Measurements from ENCODE around the gene UGT3A2. TPM values are rescaled to one million over a fixed set of nuclear protein-coding genes. Genes with fewer than 3 reads are reported as not detected.

The UGT3A2 gene
- total RNA-seq, 1 experiment from 2014 or later = 13.7 TPM

GRCh38 chr5:36058776-36059175 is 7.9 kb downstream of the UGT3A2 start:
- Mint-ChIP-seq H3K36me3 (ENCODE audit: insufficient read depth in 1 of 3, low read depth in 3 of 3) (peaks cover 9 to 15% (median 15%) of the 10 kb centered on the region in 3 experiments; a peak in 5 of 7 replicates), H3K27me3 (ENCODE audit: low read depth) (no peaks in the 10 kb centered on the region), H3K4me1 (no peaks in the 10 kb centered on the region), H3K27ac (no peak overlapping the region), H3K4me3 (no peak overlapping the region), H3K9me3 (peaks cover 0 to 2% of the 10 kb centered on the region in 2 experiments; a peak in 2 of 5 replicates)
- H3K4me2 ChIP-seq (ENCODE audit: insufficient read depth, insufficient read length, low read length) = no peak overlapping the region
- no peak overlapping the region for H2BK20ac ChIP-seq (ENCODE audit: low read depth, low read length, poor library complexity, severe bottlenecking)
- no peak overlapping the region for H4K5ac ChIP-seq (ENCODE audit: insufficient read length, low read depth, low read length)
- no peak overlapping the region for H4K8ac ChIP-seq (replicated peaks; ENCODE audit: insufficient read length, low read depth, low read length)
- TF ChIP-seq CTCF (conservative IDR thresholded peaks at IDR 0.05) = no peak
- H3K9ac ChIP-seq (ENCODE audit: extremely low read depth, insufficient read length, low read length) = no peak overlapping the region
- H4K20me1 ChIP-seq (ENCODE audit: control insufficient read depth, insufficient read depth, insufficient read length) = no peaks in the 10 kb centered on the region
- no peak overlapping the region for H3T11ph ChIP-seq (ENCODE audit: low read length)
- no peaks in the 10 kb centered on the region for H3K79me1 ChIP-seq (ENCODE audit: insufficient read depth, low read depth, low read length, poor library complexity, severe bottlenecking)
- H2BK12ac ChIP-seq (ENCODE audit: insufficient read length, low read depth, low read length) = no peak overlapping the region
- H3K18ac ChIP-seq (ENCODE audit: insufficient read length, low read depth, low read length) = no peak overlapping the region
- no peak overlapping the region for H2AFZ ChIP-seq (ENCODE audit: low read length)
- no peaks in the 10 kb centered on the region for H3K9me3 ChIP-seq (ENCODE audit: control insufficient read depth, low read depth, low read length)
- H4K91ac ChIP-seq (ENCODE audit: insufficient read length, low read depth, low read length) = no peak overlapping the region
- H3K56ac ChIP-seq (ENCODE audit: insufficient read length, low read depth, low read length) = no peak overlapping the region
- H2BK120ac ChIP-seq (ENCODE audit: low read depth, low read length, poor library complexity, severe bottlenecking) = no peak overlapping the region
- no peak overlapping the region for H2BK15ac ChIP-seq (ENCODE audit: low read depth, low read length)
- no peak overlapping the region for H2BK5ac ChIP-seq (ENCODE audit: insufficient read length, low read length)
- no peak overlapping the region for H2AK5ac ChIP-seq (ENCODE audit: insufficient read length, low read length)
- no peaks in the 10 kb centered on the region for H3K27me3 ChIP-seq (ENCODE audit: insufficient read depth, low read length)
- no peaks in the 10 kb centered on the region for H3K23me2 ChIP-seq (ENCODE audit: insufficient read length, low read depth, low read length, poor library complexity, severe bottlenecking)
- no peak for DNase-seq
- no peak overlapping the region for H3K27ac ChIP-seq (ENCODE audit: insufficient read length, low read depth, low read length)
- H3K79me2 ChIP-seq (ENCODE audit: insufficient read depth, low read length) = no peaks in the 10 kb centered on the region
- H3K4me1 ChIP-seq (ENCODE audit: insufficient read depth, low read length) = no peaks in the 10 kb centered on the region
- WGBS (ENCODE audit: extremely low coverage, insufficient read length, low lambda C conversion rate) = no CpG with 5 or more reads among the region's 2 CpGs
- no peak overlapping the region for H3K4ac ChIP-seq (ENCODE audit: low read depth, low read length)
- H3K23ac ChIP-seq (ENCODE audit: insufficient read length, low read depth, low read length) = no peak overlapping the region
- H3K14ac ChIP-seq (ENCODE audit: insufficient read depth, low read length) = no peak overlapping the region

Data from H9 (cell line).